ENCODE data around the gene GAS6.

- TF ChIP-seq CTCF (IDR thresholded peaks at IDR 0.05) (no peak), POLR2A (IDR thresholded peaks at IDR 0.05) (no peak)
These were observed 37.8 kb upstream of the GAS6 start for GRCh38 chr13:113901642-113902041.
